HFFc6 (cell line): Measurements from ENCODE around the gene IL11. TPM values are rescaled to one million over a fixed set of nuclear protein-coding genes. Genes with fewer than 3 reads are reported as not detected.
A peak's percentile ranks its signal among the peaks of the same experiment; 100 is the strongest.

Experiments used
- DNase-seq: peaks from one replicate; pipeline ENCODE4 v3.0.0-alpha.2; 2018
- H3K27ac Mint-ChIP-seq: 2 replicates; pipeline ENCODE4 v1.8.0; 2020; ENCODE audit warnings: mild to moderate bottlenecking, mixed read lengths
- H3K27me3 Mint-ChIP-seq: 2 replicates; pipeline ENCODE4 v1.8.0; 2021; ENCODE audit warnings: mild to moderate bottlenecking, moderate library complexity, mixed read lengths; ENCODE audit not compliant: insufficient read depth
- H3K36me3 Mint-ChIP-seq: 2 replicates; pipeline ENCODE4 v1.8.0; 2021; ENCODE audit warnings: low read depth, mixed read lengths
- H3K4me1 Mint-ChIP-seq: 2 replicates; pipeline ENCODE4 v1.8.0; 2020; ENCODE audit warnings: low read depth, mixed read lengths
- H3K4me3 Mint-ChIP-seq: 2 replicates; pipeline ENCODE4 v1.8.0; 2020; ENCODE audit warnings: mild to moderate bottlenecking, moderate library complexity, mixed read lengths
- H3K9me3 Mint-ChIP-seq: 2 replicates; pipeline ENCODE4 v1.8.0; 2020; ENCODE audit warnings: mild to moderate bottlenecking, mixed read lengths
- total RNA-seq, 6 experiments: library from RNA; stranded (reverse); fragmentation: NEBNext Ultra II Directional; extraction: Animal tissue kit (Norgen Biotek cat#: 25700); gene quantifications; 2 replicates in 1 of 6; 3 replicates in 5 of 6; pipeline ENCODE4 v1.2.3, GENCODE V29; 2021
- TF ChIP-seq, protein P1 (sequence below): fragments of 200-600 bp; sonication (generic); IDR thresholded peaks from 2 replicates; pipeline ENCODE4 v1.5.0; 2021; ENCODE audit warnings: antibody characterized with exemption, mild to moderate bottlenecking

Gene IL11
- total RNA-seq, 6 experiments from 2014 or later = 22.2 to 43.4 (median 36.1) TPM

DNA sequence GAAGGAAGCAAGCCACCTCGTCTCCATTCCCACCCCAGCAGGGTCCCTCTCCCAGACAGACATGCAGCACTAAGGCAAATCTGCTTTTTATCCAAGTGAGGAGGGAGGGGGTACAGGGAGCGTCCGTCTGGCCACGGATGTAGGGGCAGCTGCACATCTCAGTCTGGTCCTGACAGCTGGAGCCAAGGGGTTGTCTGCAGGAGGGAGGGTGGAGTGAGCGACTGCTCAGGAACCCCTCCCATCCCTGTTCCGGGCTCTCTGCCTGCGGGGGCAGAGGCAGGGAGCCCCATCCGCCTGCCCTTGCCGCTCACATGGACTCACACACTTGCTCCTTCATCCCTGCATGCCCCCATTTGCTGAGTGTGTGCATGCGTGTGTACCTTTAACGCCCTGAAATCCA is 8.9 kb upstream of the IL11 start:
- Mint-ChIP-seq H3K9me3 (no peaks in the 10 kb centered on the region), H3K36me3 (no peaks in the 10 kb centered on the region)

DNA sequence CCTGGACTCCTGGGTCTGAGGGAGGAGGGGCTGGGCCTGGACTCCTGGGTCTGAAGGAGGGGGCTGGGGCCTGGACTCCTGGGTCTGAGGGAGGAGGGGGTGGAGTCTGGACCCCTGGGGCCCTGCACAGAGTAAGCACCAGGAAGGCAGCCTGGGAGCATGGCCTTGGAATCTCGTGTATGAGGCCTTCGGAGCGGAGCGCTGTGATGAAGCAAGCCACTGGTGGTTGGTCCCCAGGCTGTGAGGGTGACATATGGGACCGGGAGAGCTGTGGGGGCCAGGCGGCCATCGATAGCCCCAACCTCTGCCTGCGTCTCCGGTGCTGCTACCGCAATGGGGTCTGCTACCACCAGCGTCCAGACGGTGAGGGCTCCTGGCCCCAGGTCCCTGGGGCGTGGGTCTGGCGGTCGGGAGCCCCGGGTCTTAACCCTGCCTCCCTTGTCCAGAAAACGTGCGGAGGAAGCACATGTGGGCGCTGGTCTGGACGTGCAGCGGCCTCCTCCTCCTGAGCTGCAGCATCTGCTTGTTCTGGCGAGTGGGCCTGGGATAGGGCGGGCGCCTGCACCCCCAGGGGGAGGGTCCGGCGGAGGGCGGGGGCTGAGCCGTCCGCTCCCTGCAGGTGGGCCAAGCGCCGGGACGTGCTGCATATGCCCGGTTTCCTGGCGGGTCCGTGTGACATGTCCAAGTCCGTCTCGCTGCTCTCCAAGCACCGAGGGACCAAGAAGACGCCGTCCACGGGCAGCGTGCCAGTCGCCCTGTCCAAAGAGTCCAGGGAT is 7.3 kb upstream of the IL11 start:
- Mint-ChIP-seq H3K36me3 (no peaks in the 10 kb centered on the region), H3K4me1 (peaks cover 9% of the 10 kb centered on the region), H3K4me3 (no peak overlapping the region), H3K27me3 (no peaks in the 10 kb centered on the region), H3K27ac (no peak overlapping the region), H3K9me3 (no peaks in the 10 kb centered on the region)
- DNase-seq = no peak
- TF ChIP-seq, protein P1, sequence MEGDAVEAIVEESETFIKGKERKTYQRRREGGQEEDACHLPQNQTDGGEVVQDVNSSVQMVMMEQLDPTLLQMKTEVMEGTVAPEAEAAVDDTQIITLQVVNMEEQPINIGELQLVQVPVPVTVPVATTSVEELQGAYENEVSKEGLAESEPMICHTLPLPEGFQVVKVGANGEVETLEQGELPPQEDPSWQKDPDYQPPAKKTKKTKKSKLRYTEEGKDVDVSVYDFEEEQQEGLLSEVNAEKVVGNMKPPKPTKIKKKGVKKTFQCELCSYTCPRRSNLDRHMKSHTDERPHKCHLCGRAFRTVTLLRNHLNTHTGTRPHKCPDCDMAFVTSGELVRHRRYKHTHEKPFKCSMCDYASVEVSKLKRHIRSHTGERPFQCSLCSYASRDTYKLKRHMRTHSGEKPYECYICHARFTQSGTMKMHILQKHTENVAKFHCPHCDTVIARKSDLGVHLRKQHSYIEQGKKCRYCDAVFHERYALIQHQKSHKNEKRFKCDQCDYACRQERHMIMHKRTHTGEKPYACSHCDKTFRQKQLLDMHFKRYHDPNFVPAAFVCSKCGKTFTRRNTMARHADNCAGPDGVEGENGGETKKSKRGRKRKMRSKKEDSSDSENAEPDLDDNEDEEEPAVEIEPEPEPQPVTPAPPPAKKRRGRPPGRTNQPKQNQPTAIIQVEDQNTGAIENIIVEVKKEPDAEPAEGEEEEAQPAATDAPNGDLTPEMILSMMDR = no peak

More for the DNA sequence above, 8.9 kb upstream of the IL11 start:
- H3K4me1 Mint-ChIP-seq = peaks cover under 1% of the 10 kb centered on the region; the same call in 1 of the 2 replicates
- no peak overlapping the region for H3K4me3 Mint-ChIP-seq
- TF ChIP-seq, protein P1 = no peak
- no peak overlapping the region for H3K27ac Mint-ChIP-seq
- no peaks in the 10 kb centered on the region for H3K27me3 Mint-ChIP-seq
- no peak for DNase-seq

DNA sequence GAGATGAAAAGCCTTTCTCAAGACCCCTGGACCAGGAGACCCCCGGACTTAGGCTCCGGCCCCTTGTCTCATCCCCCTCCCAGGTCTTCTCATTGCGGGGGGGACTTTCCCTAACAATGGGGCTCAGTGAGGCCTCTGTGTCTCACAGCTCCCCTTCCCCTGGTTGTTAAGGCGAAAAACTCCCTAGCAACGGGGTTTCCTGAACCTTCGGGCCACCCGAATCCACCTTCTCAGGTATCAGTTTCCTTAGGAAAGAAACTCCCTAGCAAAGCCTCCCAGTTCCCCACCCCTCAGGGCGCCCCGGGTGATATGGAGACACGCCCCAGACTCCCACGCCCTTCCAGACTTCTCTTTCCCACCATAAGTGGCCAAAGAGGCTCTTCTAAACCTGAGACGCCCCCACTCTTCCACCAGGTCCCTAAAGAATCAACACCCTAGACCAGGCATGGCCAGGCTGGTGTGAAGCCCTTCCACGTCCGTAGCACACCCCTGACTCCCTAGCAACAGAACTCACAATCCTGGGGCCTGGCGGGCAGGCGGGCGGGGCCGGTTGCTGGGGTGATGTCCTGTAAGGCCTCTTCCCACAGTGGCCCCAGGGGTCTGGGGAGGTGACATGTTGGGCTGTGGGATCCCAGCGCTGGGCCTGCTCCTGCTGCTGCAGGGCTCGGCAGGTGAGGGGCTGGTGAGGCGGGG is 6.1 kb upstream of the IL11 start, which contains the start of gene TMEM190:
TMEM190 (plus strand) TSS at position 586 of the 693 bp plus-strand sequence; CDS start at position 614, 28 bp downstream.
- TF ChIP-seq, protein P1 = no peak
- Mint-ChIP-seq H3K4me3 (no peak within 1 kb of the TSS), H3K27ac (no peak within 1 kb of the TSS; the same call in 1 of the 2 replicates), H3K4me1 (peaks cover 18% of the 10 kb centered on the region), H3K9me3 (no peaks in the 10 kb centered on the region), H3K27me3 (no peaks in the 10 kb centered on the region), H3K36me3 (no peaks in the 10 kb centered on the region)
- no peak for DNase-seq

DNA sequence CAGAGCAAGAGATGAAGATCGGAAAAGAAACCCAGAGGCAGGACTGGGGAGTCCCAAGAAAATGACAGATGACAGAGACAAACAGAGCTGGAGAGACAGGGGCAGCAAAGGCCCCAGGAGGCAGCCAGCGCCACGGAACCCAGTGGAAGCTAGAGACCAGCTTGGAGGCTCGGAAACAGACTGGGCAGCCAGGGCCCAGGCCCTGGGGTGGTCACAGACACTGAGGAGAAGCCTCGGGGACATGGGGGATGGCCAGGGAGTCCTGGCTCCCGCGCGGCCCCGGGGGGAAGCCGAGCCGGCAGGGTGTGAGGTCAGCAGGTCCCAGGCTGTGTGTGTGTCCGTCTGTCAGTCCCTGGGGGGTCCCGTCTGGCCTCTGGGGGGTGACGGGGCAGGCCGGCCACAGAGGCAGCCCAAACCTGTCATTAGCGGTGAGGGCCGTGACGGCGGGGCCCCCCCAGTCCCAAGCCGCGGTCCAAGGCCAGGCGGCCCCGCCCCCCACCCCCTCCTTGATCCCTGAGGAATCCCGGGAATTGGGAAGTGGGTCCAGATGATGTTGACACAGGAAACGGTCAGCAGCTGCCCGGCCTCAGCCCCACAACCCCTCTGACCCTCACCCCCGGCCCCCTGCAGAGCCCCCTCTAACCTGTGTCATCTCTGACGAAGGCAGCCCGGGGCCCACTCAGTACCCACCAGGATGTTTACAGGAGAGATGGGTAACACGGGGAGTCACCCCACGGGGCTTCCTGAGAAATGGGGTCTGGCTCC is 3.9 kb upstream of the IL11 start:
- H3K9me3 Mint-ChIP-seq = no peaks in the 10 kb centered on the region
- TF ChIP-seq, protein P1 = no peak
- no peak for DNase-seq
- H3K27me3 Mint-ChIP-seq = no peaks in the 10 kb centered on the region
- no peaks in the 10 kb centered on the region for H3K36me3 Mint-ChIP-seq
- peak overlapping the region; percentile 62 for H3K4me3 Mint-ChIP-seq
- peaks cover 28% of the 10 kb centered on the region for H3K4me1 Mint-ChIP-seq
- H3K27ac Mint-ChIP-seq = peak overlapping the region; percentile 90

DNA sequence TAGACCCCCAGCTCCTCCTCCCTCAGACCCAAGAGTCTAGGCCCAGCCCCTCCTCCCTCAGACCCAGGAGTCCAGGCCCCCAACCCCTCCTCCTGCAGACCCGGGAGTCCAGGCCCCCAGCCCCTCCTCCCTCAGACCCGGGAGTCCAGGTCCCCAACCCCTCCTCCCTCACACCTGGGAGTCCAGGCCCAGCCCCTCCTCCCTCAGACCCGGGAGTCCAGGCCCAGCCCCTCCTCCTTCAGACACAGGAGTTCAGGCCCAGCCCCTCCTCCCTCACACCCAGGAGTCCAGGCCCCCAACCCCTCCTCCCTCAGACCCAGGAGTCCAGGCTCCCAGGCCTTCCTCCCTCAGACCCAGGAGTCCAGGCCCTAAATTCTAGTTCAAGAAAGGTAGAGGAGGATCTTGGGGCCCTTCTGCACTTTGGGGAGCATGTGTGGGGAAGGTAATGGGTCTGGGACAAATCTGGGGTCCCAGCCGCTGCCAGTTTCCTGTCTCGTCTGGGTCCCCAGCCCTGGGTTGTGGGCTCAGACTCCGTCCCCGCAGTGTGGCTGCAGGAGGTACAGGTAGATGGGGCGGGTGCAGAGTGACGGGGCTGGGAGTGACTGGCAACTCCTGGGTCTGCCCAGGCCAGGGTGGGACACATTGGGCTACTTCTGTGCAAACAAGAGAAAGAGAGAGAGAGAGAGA is 3.2 kb upstream of the IL11 start:
- H3K36me3 Mint-ChIP-seq = no peaks in the 10 kb centered on the region
- H3K4me1 Mint-ChIP-seq = peaks cover 28% of the 10 kb centered on the region
- TF ChIP-seq, protein P1 = no peak
- H3K27me3 Mint-ChIP-seq = no peaks in the 10 kb centered on the region
- peak overlapping the region; percentile 62 for H3K4me3 Mint-ChIP-seq
- H3K9me3 Mint-ChIP-seq = no peaks in the 10 kb centered on the region
- no peak for DNase-seq
- peak overlapping the region; percentile 90 for H3K27ac Mint-ChIP-seq
